Cerebellar nuclear complex (tissue), 1 donor: ENCODE results near the gene MBD5.

Source experiments
- DNase-seq, 2 experiments: peaks; one replicate each; lab custom pipeline; 2025; lab: John Stamatoyannopoulos, UW

The MBD5 gene

GRCh38 chr2:148305476-148305875, 284.6 kb downstream of the MBD5 start:
- DNase-seq: no peak

- no peak for DNase-seq
Measured at GRCh38 chr2:148306027-148306426, 285.1 kb downstream of the MBD5 start.

- no peak for DNase-seq
Measured at GRCh38 chr2:148317598-148317997, 296.7 kb downstream of the MBD5 start.

- DNase-seq: no peak
Measured at GRCh38 chr2:148338541-148338940, 317.6 kb downstream of the MBD5 start.

GRCh38 chr2:148342086-148342485, 321.2 kb downstream of the MBD5 start:
- DNase-seq: no peak

- no peak for DNase-seq
Measured at GRCh38 chr2:148350199-148350598, 329.3 kb downstream of the MBD5 start.

GRCh38 chr2:148351437-148352143, 330.7 kb downstream of the MBD5 start:
- no peak for DNase-seq

GRCh38 chr2:148358375-148358774, 337.5 kb downstream of the MBD5 start:
- no peak for DNase-seq

- DNase-seq: no peak
Measured at GRCh38 chr2:148360662-148361061, 339.8 kb downstream of the MBD5 start.

- no peak for DNase-seq
Measured at GRCh38 chr2:148362144-148362796, 341.4 kb downstream of the MBD5 start.

GRCh38 chr2:148375214-148375613, 354.3 kb downstream of the MBD5 start:
- DNase-seq: no peak

- no peak for DNase-seq
Measured at GRCh38 chr2:148391324-148391723, 370.4 kb downstream of the MBD5 start.

- no peak for DNase-seq
Measured at GRCh38 chr2:148402786-148403185, 381.9 kb downstream of the MBD5 start.

- DNase-seq: no peak
Measured at GRCh38 chr2:148410899-148411298, 390.0 kb downstream of the MBD5 start.

GRCh38 chr2:148416248-148416647, 395.4 kb downstream of the MBD5 start:
- no peak for DNase-seq

GRCh38 chr2:148430101-148430500, 409.2 kb downstream of the MBD5 start:
- no peak for DNase-seq

GRCh38 chr2:148447877-148448276, 427.0 kb downstream of the MBD5 start:
- no peak for DNase-seq

GRCh38 chr2:148450531-148450930, 429.6 kb downstream of the MBD5 start:
- DNase-seq: no peak

GRCh38 chr2:148451046-148451445, 430.2 kb downstream of the MBD5 start:
- DNase-seq: no peak

- no peak for DNase-seq
Measured at GRCh38 chr2:148455791-148456190, 434.9 kb downstream of the MBD5 start.

GRCh38 chr2:148458171-148458570, 437.3 kb downstream of the MBD5 start:
- DNase-seq: no peak

- no peak for DNase-seq
Measured at GRCh38 chr2:148459377-148459778, 438.5 kb downstream of the MBD5 start.

GRCh38 chr2:148461876-148462275, 441.0 kb downstream of the MBD5 start:
- no peak for DNase-seq

- no peak for DNase-seq
Measured at GRCh38 chr2:148475626-148476025, 454.7 kb downstream of the MBD5 start.
